GM12878 (cell line): ENCODE measurements around the gene HOXB3. TPM values are rescaled to one million over a fixed set of nuclear protein-coding genes. Genes with fewer than 3 reads are reported as not detected.

Source experiments
- BHLHE40 ChIP-seq, 2 experiments: fragments of 450-650 bp in 1 of 2; IDR thresholded peaks; 2 replicates each; pipeline ENCODE4 v1.6.1; 2011 to 2017; ENCODE audit warnings: low read depth in 2 of 2, borderline replicate concordance in 1 of 2, improper control_type of control experiment in 1 of 2, low read length in 1 of 2, mild to moderate bottlenecking in 1 of 2
- CHD4 ChIP-seq: fragments of 200-600 bp; sonication (generic); IDR thresholded peaks from 2 replicates; pipeline ENCODE4 v1.6.1; 2016; ENCODE audit warnings: mild to moderate bottlenecking
- IKZF2 ChIP-seq, 2 experiments: fragments of 450-650 bp; IDR thresholded peaks; 2 replicates each; pipeline ENCODE4 v1.6.1; 2017; ENCODE audit warnings: mild to moderate bottlenecking in 2 of 2, moderate library complexity in 2 of 2
- MXI1 ChIP-seq: fragments of 150-350 bp; IDR thresholded peaks from 2 replicates; pipeline ENCODE4 v1.6.1; 2011; ENCODE audit warnings: low read depth, mild to moderate bottlenecking, inconsistent platforms, low read length, improper control_type of control experiment
- SRF ChIP-seq, 2 experiments: IDR thresholded peaks; 2 replicates each; pipeline ENCODE4 v1.6.1; 2011; ENCODE audit warnings: low read depth in 2 of 2, low read length in 2 of 2, mild to moderate bottlenecking in 1 of 2, moderate library complexity in 1 of 2
- ZNF687 ChIP-seq: fragments of 450-650 bp; IDR thresholded peaks from 2 replicates; pipeline ENCODE4 v1.6.1; 2017; ENCODE audit warnings: mild to moderate bottlenecking, moderate library complexity
- polyA plus RNA-seq, 11 experiments: library from polyadenylated mRNA; depleted of rRNA in 4 of 11; unstranded in 6 of 11; stranded (reverse) in 5 of 11; fragments of >200 nt; fragmentation: Nextera tagmentation in 4 of 11; fragmentation: Illumina TruSeq in 1 of 11; extraction: Ambion mirVana in 4 of 11; extraction: Trizol in 1 of 11; gene quantifications; 1 replicate in 1 of 11; 2 replicates in 10 of 11; pipeline versions ENCODE4 v1.2.1 to v1.2.3, GENCODE V29; 2011 to 2016; ENCODE audit warnings: inconsistent platforms in 2 of 11, missing spikeins in 2 of 11, low read depth in 1 of 11
- total RNA-seq, 4 experiments: library from RNA; depleted of rRNA in 3 of 4; stranded (reverse); fragments of >200 nt in 3 of 4; fragmentation: Illumina TruSeq in 1 of 4; extraction: Trizol in 1 of 4; gene quantifications; 2 replicates each; pipeline versions ENCODE4 v1.2.1 to v1.2.3, GENCODE V29; 2013 to 2021

Gene HOXB3
- total and polyA plus RNA-seq, 10 of the 15 experiments (the other 5 are each of a cell fraction or from before 2014, with no cell fraction given): 0.19 to 7.7 (median 2.9) TPM

- TF ChIP-seq ZNF687 (no peak), MXI1 (no peak), SRF (IDR thresholded peaks at IDR 0.05; ENCODE audit: low read depth in 2 of 2, low read length in 2 of 2) (no peak), CHD4 (no peak), BHLHE40 (IDR thresholded peaks at IDR 0.05; ENCODE audit: borderline replicate concordance in 1 of 2, low read depth in 2 of 2, low read length in 1 of 2) (no peak), IKZF2 (IDR thresholded peaks at IDR 0.05) (no peak)
Observed at GRCh38 chr17:48606892-48607614, 17.0 kb upstream of the HOXB3 start (continued).
